ENCODE results near the gene MBNL3.

Gene MBNL3

DNA sequence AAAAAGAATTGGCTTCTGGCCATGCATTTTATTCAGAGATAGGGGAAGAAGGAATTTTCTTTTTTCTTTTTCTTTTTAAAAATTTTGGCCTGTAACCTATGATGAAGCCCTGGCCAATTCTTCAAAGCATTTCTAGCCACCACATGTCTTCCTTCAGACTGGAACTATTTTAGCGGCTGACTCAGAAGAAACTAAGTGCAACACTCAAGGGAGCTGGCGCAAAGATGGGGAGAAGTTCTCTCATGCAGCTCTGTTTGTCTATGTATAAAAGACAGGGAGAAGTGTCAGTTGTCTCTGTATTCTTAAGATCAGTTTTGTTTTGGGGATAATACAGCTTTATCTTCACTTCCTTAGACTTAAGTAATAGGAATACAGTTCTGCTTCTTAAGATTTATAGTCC lies 46.1 kb downstream of the MBNL3 start:
- H3K4me3 ChIP-seq (ENCODE audit: low read depth, low read length), result no peak overlapping the region
- TF ChIP-seq, protein P1, sequence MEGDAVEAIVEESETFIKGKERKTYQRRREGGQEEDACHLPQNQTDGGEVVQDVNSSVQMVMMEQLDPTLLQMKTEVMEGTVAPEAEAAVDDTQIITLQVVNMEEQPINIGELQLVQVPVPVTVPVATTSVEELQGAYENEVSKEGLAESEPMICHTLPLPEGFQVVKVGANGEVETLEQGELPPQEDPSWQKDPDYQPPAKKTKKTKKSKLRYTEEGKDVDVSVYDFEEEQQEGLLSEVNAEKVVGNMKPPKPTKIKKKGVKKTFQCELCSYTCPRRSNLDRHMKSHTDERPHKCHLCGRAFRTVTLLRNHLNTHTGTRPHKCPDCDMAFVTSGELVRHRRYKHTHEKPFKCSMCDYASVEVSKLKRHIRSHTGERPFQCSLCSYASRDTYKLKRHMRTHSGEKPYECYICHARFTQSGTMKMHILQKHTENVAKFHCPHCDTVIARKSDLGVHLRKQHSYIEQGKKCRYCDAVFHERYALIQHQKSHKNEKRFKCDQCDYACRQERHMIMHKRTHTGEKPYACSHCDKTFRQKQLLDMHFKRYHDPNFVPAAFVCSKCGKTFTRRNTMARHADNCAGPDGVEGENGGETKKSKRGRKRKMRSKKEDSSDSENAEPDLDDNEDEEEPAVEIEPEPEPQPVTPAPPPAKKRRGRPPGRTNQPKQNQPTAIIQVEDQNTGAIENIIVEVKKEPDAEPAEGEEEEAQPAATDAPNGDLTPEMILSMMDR (IDR thresholded peaks at IDR 0.05; ENCODE audit: low read depth, low read length), result no peak

DNA sequence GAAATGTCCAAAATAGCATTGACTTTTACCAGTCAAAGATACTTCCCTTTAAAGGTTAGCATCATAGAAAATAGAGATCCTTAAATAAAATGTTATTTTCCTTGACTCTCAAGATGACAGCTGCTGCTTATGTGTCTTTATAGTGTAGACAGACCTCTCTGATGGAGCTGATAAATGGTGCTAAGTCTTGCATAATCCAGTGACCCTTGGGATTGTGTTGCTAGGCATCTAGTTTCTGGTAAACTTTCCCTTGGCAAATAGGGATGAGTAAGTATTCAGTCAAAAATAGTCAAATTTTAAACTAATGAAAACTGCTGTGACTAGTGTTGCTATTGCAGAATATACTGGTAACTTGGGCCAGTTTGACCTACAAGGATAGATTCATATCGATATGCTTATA lies 53.6 kb downstream of the MBNL3 start:
- TF ChIP-seq, protein P1 (IDR thresholded peaks at IDR 0.05; ENCODE audit: low read depth, low read length), result no peak

DNA sequence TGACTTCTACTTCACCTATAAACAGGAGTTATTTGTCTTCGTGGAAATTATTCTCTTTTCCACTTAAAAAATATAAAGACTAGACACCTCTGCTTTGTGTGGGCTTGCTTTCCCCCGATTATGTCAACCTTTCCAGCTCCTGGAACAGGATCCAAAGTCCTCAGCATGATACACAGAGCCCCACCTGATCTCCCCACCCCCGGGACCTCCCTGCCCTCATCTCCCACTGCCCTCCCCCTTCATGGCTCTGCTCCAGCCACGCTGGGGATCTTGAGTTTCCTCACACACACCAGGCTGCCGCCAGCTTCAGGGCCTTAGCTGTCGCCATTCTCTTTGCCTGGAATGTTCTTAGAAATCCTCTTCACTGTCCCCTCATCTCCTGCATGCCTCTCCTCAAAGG lies 55.3 kb downstream of the MBNL3 start:
- TF ChIP-seq, protein P1 (IDR thresholded peaks at IDR 0.05; ENCODE audit: low read depth, low read length), result no peak
- H3K4me3 ChIP-seq (ENCODE audit: low read depth, low read length), result no peak overlapping the region

More for the DNA sequence above, 53.6 kb downstream of the MBNL3 start:
- no peak overlapping the region for H3K4me3 ChIP-seq (ENCODE audit: low read depth, low read length)

DNA sequence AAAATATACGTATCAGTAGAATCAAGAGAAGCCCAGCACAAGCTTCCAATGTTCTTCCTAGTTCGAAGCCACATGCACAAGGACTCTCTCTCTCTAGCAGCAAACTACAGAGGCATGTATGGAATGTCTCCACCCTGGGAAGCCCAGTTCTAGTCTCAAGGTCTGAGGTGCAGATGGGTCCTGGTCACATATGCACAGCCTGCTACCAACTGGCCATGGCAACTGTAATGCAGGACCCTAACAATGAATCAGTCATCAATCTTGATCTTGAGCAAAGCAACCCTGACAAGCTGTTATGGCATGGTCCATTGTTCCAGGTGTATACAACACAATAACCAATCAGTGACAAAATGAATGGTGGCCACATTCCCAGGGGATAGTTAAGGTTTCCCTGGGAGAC lies 55.8 kb downstream of the MBNL3 start:
- TF ChIP-seq, protein P1 (IDR thresholded peaks at IDR 0.05; ENCODE audit: low read depth, low read length), result no peak
- H3K4me3 ChIP-seq (ENCODE audit: low read depth, low read length), result no peak overlapping the region

DNA sequence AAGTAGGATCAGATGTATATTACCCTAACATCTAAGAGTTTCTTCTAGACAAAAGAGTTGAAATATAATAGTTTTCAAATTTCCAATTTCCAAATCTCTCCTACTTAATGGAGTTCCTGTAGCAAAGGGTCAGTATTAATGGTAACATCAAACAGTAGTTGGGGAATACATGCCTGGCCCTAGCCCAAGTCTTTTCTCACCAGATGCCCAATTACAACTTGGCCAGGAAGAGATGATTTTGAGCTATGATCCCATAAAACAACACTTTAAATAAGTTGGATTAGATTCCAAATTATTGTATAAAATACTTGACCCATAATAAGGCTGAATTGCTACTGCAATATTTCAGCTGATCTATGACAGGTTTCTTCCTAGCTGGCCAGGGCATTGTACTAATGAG lies 59.9 kb downstream of the MBNL3 start:
- TF ChIP-seq, protein P1 (IDR thresholded peaks at IDR 0.05; ENCODE audit: low read depth, low read length), result no peak
- H3K4me3 ChIP-seq (ENCODE audit: low read depth, low read length), result no peak overlapping the region

DNA sequence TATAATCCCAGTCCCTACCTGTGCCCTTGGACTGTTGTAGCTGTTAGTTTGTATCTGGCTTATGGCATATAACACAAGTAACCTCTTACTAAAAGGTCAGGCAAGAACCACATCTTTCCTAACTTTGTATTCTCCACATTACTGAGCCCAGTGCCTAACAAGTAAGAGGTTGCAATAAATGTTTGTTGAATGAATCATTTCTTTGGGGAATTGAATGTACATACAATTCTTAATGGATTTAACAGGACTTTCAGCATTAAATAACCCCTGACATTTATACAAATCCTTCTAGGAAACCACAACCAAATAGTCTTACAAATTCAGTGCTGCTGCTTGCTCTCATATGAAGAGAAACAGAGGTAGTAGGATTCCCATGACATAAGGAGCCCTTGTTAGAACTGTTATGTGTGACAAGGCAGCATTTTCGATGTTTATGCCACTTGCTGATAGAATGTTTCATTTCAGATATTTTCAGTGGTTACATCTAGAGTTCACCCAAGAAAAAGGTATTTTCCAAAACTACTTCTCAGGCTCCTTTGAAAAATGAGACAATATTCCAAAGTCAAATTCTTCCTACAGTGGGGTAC lies 62.0 kb downstream of the MBNL3 start:
- H3K4me3 ChIP-seq (ENCODE audit: low read depth, low read length), result no peak overlapping the region
- TF ChIP-seq, protein P1 (IDR thresholded peaks at IDR 0.05; ENCODE audit: low read depth, low read length), result no peak

DNA sequence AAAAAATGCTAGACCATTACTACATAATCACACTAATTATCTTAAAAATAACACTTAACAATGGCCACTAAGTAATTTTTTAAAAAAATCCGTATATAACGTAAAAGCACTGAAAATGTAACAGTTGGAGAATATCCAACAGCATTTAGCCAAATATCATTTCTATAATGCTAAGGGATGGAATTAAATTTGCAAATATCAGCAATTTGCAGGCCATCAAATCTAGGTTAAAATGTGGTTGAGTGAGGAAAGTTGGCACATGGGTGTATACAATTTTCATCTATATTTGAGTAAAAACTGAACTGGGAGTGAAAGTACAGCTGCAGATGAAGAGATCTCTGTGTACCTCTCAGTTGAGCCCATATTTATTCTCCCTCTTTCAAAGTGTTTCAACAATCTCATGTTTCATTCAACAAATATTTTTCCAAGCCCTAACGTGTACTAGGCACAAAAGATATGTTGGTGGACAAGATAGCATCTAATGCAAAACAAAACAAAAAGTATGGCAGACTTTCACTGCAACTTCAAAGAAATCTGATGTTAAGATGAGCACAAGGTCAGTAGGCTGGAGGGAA lies 63.0 kb downstream of the MBNL3 start:
- no peak overlapping the region for H3K4me3 ChIP-seq (ENCODE audit: low read depth, low read length)
- TF ChIP-seq, protein P1 (IDR thresholded peaks at IDR 0.05; ENCODE audit: low read depth, low read length), result no peak
